SJSA1 (cell line): ENCODE data around the gene PRR30. TPM values are rescaled to one million over a fixed set of nuclear protein-coding genes. Genes with fewer than 3 reads are reported as not detected.
A peak's percentile ranks its signal among the peaks of the same experiment; 100 is the strongest.
"Not testable (repeated sequence)": the region's sequence is repeated elsewhere in the genome, so short reads cannot be mapped to it uniquely, and the experiment has no call there.

Experiments used
- DNase-seq, 2 experiments: peaks; one replicate each; pipeline ENCODE4 v3.0.0-alpha.2; 2015 to 2020; ENCODE audit warnings: low spot score in 2 of 2, low read depth in 1 of 2
- H3K27ac ChIP-seq: fragments of 250-450 bp; sonication (Bioruptor Pico); 2 replicates; pipeline ENCODE4 v1.5.1; 2020; ENCODE audit warnings: mild to moderate bottlenecking, moderate library complexity
- H3K27me3 ChIP-seq: fragments of 250-450 bp; sonication (Bioruptor Pico); replicated peaks from 2 replicates; pipeline ENCODE4 v1.5.1; 2020; ENCODE audit warnings: mild to moderate bottlenecking, moderate library complexity
- H3K36me3 ChIP-seq: fragments of 250-450 bp; sonication (Bioruptor Pico); 2 replicates; pipeline ENCODE4 v1.5.1; 2020; ENCODE audit warnings: mild to moderate bottlenecking
- H3K4me1 ChIP-seq: fragments of 250-450 bp; sonication (Bioruptor Pico); replicated peaks from 2 replicates; pipeline ENCODE4 v1.6.1; 2021; ENCODE audit warnings: mild to moderate bottlenecking
- H3K4me3 ChIP-seq: fragments of 250-450 bp; sonication (Bioruptor Pico); 2 replicates; pipeline ENCODE4 v1.5.1; 2020; ENCODE audit warnings: mild to moderate bottlenecking
- H3K9me3 ChIP-seq: fragments of 250-450 bp; sonication (Bioruptor Pico); replicated peaks from 2 replicates; pipeline ENCODE4 v1.5.1; 2020; ENCODE audit warnings: mild to moderate bottlenecking
- total RNA-seq: library from RNA; depleted of rRNA; stranded (reverse); fragments of >200 nt; shearing (Covaris generic); gene quantifications from 2 replicates; pipeline ENCODE4 v1.2.3, GENCODE V29; 2014

Gene PRR30
- total RNA-seq, 1 experiment from 2014 or later, result not detected

DNA sequence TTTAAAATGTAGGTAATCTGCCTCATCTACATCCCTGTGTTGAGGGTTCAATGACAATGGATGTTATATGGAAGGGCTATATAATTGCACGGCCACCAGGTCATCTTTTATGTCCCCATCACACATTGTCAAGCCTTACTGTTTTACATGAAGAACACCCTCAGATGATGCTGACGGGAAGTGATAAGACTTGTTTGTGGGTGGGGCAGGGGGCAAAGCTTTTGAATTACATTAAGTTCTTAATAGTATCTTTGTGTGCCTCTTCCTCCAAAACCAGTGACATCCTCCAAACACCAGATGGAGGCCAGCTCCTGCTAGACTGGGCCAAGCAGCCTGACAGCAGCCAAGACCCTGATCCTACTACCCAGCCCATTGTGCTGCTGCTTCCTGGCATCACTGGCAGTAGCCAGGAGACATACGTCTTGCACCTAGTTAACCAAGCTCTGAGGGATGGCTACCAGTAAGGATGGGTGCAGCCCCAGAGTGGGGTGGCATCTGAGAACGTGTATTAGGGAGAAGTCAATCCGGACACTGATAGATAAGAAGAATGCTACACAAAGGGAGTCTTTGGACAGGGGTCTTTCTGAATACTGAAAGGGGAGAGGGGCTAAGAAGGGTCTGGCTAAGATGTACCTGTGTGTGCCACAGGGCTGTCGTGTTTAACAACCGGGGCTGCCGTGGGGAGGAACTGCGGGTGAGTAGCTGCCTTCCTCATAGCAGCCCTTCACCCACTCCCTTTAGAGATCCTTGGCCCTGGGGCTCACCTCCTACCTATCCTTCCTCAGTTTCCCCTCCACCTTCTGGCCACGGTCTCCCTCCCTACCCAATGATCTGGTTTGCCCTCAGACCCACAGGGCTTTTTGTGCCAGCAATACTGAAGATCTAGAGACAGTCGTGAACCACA, 10.3 kb downstream of the PRR30 start:
- no peaks in the 10 kb centered on the region for H3K9me3 ChIP-seq
- H3K4me1 ChIP-seq, result peaks cover 10% of the 10 kb centered on the region
- H3K36me3 ChIP-seq, result peaks cover 41% of the 10 kb centered on the region
- DNase-seq, result no peak
- H3K4me3 ChIP-seq, result no peak overlapping the region
- H3K27ac ChIP-seq, result no peak overlapping the region
- no peaks in the 10 kb centered on the region for H3K27me3 ChIP-seq

- H3K27me3 ChIP-seq, result no peaks in the 10 kb centered on the region
- H3K36me3 ChIP-seq, result peaks cover 36% of the 10 kb centered on the region
- H3K27ac ChIP-seq, result no peak overlapping the region
- no peak overlapping the region for H3K4me3 ChIP-seq
- peaks cover 13% of the 10 kb centered on the region for H3K4me1 ChIP-seq
- H3K9me3 ChIP-seq, result no peaks in the 10 kb centered on the region
- no peak for DNase-seq
Observed at GRCh38 chr2:27127883-27128667, 11.1 kb downstream of the PRR30 start.

DNA sequence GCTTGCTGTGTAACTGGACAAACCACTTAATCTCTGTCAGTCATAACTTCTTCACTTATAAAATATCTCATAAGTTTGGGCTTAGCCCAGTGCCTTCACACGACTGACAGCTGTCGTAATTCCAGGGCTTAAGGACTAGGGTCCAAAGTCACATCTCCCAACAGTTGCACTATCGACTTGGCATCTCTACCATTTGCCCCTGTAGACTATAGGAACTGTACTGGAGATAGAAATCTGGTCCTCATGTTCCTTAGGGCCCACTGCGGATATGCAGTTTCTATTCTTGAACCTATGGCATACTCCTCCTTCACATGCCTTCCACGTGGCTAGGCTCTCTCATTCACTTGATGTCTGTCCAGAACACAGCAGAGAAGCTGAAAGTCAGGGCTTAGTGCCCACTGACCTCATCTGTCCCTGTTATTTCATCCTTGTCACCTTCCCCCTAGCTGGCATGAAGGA, 12.9 kb downstream of the PRR30 start:
- Histone ChIP-seq H3K4me1 (peaks cover 15% of the 10 kb centered on the region), H3K9me3 (no peaks in the 10 kb centered on the region), H3K36me3 (peaks cover 18% of the 10 kb centered on the region), H3K27ac (no peak overlapping the region), H3K27me3 (no peaks in the 10 kb centered on the region), H3K4me3 (no peak overlapping the region)
- no peak for DNase-seq

DNA sequence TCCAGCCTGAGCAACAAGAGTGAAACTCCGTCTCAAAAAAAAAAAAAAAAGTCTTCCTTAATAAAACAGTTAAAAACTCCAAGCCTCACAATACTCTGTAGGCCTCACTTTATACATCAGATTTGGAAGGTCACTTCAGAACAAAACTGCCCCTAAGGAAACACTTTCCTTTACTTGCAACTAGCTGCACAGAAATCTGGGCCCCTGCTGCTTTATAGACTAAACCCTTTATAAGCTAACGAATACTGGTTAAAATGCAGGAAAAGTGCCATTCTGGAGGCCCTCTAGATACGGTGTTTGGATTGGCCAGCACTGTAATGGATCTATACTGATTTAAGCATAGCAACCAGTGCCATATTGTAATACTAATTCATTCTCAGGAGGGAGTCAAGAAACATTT, 14.1 kb downstream of the PRR30 start:
- Histone ChIP-seq H3K27ac (no peak overlapping the region), H3K27me3 (no peaks in the 10 kb centered on the region), H3K4me3 (no peak overlapping the region), H3K36me3 (peaks cover 6% of the 10 kb centered on the region), H3K9me3 (no peaks in the 10 kb centered on the region), H3K4me1 (peaks cover 15% of the 10 kb centered on the region)
- DNase-seq, result no peak

- DNase-seq, result no peak
Observed at GRCh38 chr2:27123302-27124150, 15.7 kb downstream of the PRR30 start, which contains the start of gene ABHD1. TSS of gene ABHD1 (plus strand) at chr2:27123815. CDS start at chr2:27123949, 134 bp downstream.

GRCh38 chr2:27122791-27123190, 16.4 kb downstream of the PRR30 start:
- Histone ChIP-seq H3K9me3 (no peaks in the 10 kb centered on the region), H3K27me3 (peaks cover 18% of the 10 kb centered on the region), H3K4me1 (peaks cover 24% of the 10 kb centered on the region), H3K27ac (no peak overlapping the region), H3K4me3 (no peak overlapping the region), H3K36me3 (no peaks in the 10 kb centered on the region)
- no peak for DNase-seq

More at GRCh38 chr2:27123302-27124150, 15.7 kb downstream of the PRR30 start, which contains the start of gene ABHD1:
- Histone ChIP-seq H3K36me3 (no peaks in the 10 kb centered on the region), H3K4me1 (peaks cover 22% of the 10 kb centered on the region), H3K27ac (no peak within 1 kb of the TSS), H3K27me3 (peaks cover 11% of the 10 kb centered on the region), H3K9me3 (no peaks in the 10 kb centered on the region), H3K4me3 (peak within 1 kb of the TSS; percentile 30)

GRCh38 chr2:27121906-27122305, 17.3 kb downstream of the PRR30 start:
- no peak overlapping the region for H3K4me3 ChIP-seq
- H3K4me1 ChIP-seq, result peaks cover 24% of the 10 kb centered on the region
- no peaks in the 10 kb centered on the region for H3K36me3 ChIP-seq
- no peaks in the 10 kb centered on the region for H3K9me3 ChIP-seq
- DNase-seq, result no peak
- no peak overlapping the region for H3K27ac ChIP-seq
- peaks cover 19% of the 10 kb centered on the region for H3K27me3 ChIP-seq

DNA sequence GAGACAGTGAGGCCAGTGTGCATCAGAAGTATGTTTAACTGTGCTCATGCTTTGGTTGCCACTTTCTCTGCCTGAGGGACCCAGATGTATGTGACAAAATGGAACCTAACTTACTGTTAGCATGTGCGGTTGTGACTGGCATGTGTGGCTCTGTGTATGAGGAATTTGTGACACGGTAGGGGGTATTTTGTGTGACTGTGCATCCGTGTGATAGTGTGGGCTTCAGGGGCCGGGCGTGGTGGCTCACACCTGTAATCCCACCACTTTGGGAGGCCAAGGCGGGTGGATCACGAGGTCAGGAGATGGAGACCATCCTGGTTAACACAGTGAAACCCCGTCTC, 19.9 kb downstream of the PRR30 start:
- not testable (repeated sequence) for H3K9me3 ChIP-seq, H3K4me3 ChIP-seq, DNase-seq, H3K27ac ChIP-seq, H3K36me3 ChIP-seq
- H3K27me3 ChIP-seq, result peaks cover 19% of the 10 kb centered on the region
- peaks cover 24% of the 10 kb centered on the region for H3K4me1 ChIP-seq

GRCh38 chr2:27118525-27119329, 20.5 kb downstream of the PRR30 start, which contains the start of gene CGREF1:
TSS of gene CGREF1 (minus strand) at chr2:27119128. CDS start at chr2:27104366, 14,762 bp downstream.
- peaks cover 19% of the 10 kb centered on the region for H3K27me3 ChIP-seq
- peaks cover 22% of the 10 kb centered on the region for H3K4me1 ChIP-seq
- H3K4me3 ChIP-seq, result peak within 1 kb of the TSS; percentile 28
- H3K36me3 ChIP-seq, result no peaks in the 10 kb centered on the region
- DNase-seq, result no peak
- H3K9me3 ChIP-seq, result no peaks in the 10 kb centered on the region
- H3K27ac ChIP-seq, result no peak within 1 kb of the TSS

- DNase-seq, result no peak
- Histone ChIP-seq H3K36me3 (no peaks in the 10 kb centered on the region), H3K4me3 (no peak overlapping the region), H3K4me1 (peaks cover 15% of the 10 kb centered on the region), H3K9me3 (no peaks in the 10 kb centered on the region), H3K27ac (no peak overlapping the region), H3K27me3 (peaks cover 19% of the 10 kb centered on the region)
Observed at GRCh38 chr2:27117995-27118524, 21.1 kb downstream of the PRR30 start.

DNA sequence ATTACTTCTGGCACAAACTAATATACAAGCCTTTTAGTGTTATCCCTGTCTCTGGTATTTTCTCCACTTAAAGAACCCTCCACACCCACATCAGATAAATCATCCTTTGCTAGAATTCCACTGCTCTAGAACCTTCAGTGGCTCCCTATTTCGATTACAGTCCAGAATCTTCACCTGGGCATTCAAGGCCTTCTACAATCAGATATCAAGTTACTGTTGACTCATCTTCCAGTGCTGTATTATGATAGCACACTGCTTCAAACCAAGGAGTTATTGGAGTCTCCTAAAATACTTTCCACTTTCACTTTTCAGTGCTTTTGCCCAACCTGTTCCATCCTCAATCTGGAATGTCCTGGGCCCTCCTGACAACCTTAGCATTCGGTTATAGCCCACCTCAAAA, 23.7 kb downstream of the PRR30 start:
- no peaks in the 10 kb centered on the region for H3K9me3 ChIP-seq
- no peak for DNase-seq

DNA sequence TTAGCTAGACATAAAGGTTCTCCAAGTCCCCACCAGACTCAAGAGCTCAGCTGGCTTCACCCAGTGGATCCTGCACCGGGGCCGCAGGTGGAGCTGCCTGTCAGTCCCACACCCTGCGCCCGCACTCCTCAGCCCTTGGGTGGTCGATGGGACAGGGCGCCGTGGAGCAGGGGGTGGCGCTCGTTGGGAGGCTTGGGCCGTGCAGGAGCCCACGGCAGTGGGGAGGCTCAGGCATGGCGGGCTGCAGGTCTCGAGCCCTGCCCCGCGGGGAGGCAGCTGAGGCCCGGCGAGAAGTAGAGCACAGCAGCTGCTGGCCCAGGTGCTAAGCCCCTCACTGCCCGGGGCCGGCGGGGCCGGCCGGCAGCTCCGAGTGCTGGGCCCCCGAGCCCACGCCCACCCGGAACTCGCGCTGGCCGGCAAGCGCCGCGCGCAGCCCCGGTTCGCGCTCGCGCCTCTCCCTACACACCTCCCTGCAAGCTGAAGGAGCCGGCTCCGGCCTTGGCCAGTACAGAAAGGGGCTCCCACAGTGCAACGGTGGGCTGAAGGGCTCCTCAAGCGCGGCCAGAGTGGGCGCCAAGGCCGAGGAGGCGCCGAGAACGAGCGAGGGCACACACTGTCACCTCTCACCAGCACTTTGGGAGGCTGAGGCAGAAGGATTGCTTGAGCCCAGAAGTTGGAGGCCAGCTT, 27.7 kb downstream of the PRR30 start:
- H3K36me3 ChIP-seq, H3K4me1 ChIP-seq, H3K9me3 ChIP-seq, DNase-seq, H3K27me3 ChIP-seq, H3K4me3 ChIP-seq, H3K27ac ChIP-seq: not testable (repeated sequence)

More for the DNA sequence above, 23.7 kb downstream of the PRR30 start:
- H3K27me3 ChIP-seq, result peaks cover 19% of the 10 kb centered on the region
- H3K36me3 ChIP-seq, result no peaks in the 10 kb centered on the region
- H3K4me3 ChIP-seq, result no peak overlapping the region
- H3K4me1 ChIP-seq, result peaks cover 9% of the 10 kb centered on the region
- H3K27ac ChIP-seq, result no peak overlapping the region
